IPS-18c (cell line): Measurements from ENCODE around the gene MCOLN3.
"Not testable (repeated sequence)": the region's sequence is repeated elsewhere in the genome, so short reads cannot be mapped to it uniquely, and the experiment has no call there.

Source experiments
- H3K4me3 ChIP-seq: 2 replicates; pipeline ENCODE4 v1.7.0; 2013; ENCODE audit warnings: low read depth, mild to moderate bottlenecking, low read length, moderate library complexity; ENCODE audit not compliant: insufficient read depth
- H3K9me3 ChIP-seq: one replicate; pipeline ENCODE4 v1.6.1; 2013; ENCODE audit warnings: mild to moderate bottlenecking, low read length, moderate library complexity; ENCODE audit not compliant: control insufficient read depth, insufficient read depth

Gene MCOLN3

GRCh38 chr1:85005641-85006040 is 42.7 kb downstream of the MCOLN3 start:
- H3K9me3 ChIP-seq, H3K4me3 ChIP-seq: not testable (repeated sequence)

GRCh38 chr1:85001742-85002141 is 46.6 kb downstream of the MCOLN3 start:
- no peak overlapping the region for H3K4me3 ChIP-seq
- H3K9me3 ChIP-seq: peaks cover 2% of the 10 kb centered on the region

GRCh38 chr1:84998642-84999280 is 49.5 kb downstream of the MCOLN3 start:
- Histone ChIP-seq H3K4me3 (peak overlapping the region; percentile 63; the same call in 1 of the 2 replicates), H3K9me3 (peaks cover 2% of the 10 kb centered on the region)

- peak overlapping the region; percentile 63 for H3K4me3 ChIP-seq
- H3K9me3 ChIP-seq: peaks cover 2% of the 10 kb centered on the region
Measured at GRCh38 chr1:84997667-84998600, 50.4 kb downstream of the MCOLN3 start.

- peak within 1 kb of the TSS; percentile 67 for H3K4me3 ChIP-seq
- H3K9me3 ChIP-seq: peaks cover 2% of the 10 kb centered on the region
Measured at GRCh38 chr1:84996846-84997666, 51.2 kb downstream of the MCOLN3 start, which contains the start of gene MCOLN2. Gene MCOLN2, minus strand, starts transcription at chr1:84997113. Its CDS starts 241 bp downstream, at chr1:84996872.

- no peak overlapping the region for H3K4me3 ChIP-seq
- no peaks in the 10 kb centered on the region for H3K9me3 ChIP-seq
Measured at GRCh38 chr1:84995484-84996334, 52.6 kb downstream of the MCOLN3 start.

- no peak overlapping the region for H3K4me3 ChIP-seq
Measured at GRCh38 chr1:84991097-84991920, 57.0 kb downstream of the MCOLN3 start.

GRCh38 chr1:84988588-84988987 is 59.7 kb downstream of the MCOLN3 start:
- no peaks in the 10 kb centered on the region for H3K9me3 ChIP-seq
- H3K4me3 ChIP-seq: no peak overlapping the region

More at GRCh38 chr1:84991097-84991920, 57.0 kb downstream of the MCOLN3 start:
- no peaks in the 10 kb centered on the region for H3K9me3 ChIP-seq

GRCh38 chr1:84986561-84986960 is 61.7 kb downstream of the MCOLN3 start:
- not testable (repeated sequence) for H3K9me3 ChIP-seq, H3K4me3 ChIP-seq

- Histone ChIP-seq H3K4me3 (no peak overlapping the region), H3K9me3 (no peaks in the 10 kb centered on the region)
Measured at GRCh38 chr1:84985365-84985764, 62.9 kb downstream of the MCOLN3 start.

GRCh38 chr1:84982395-84982794 is 65.9 kb downstream of the MCOLN3 start:
- H3K9me3 ChIP-seq: no peaks in the 10 kb centered on the region
- no peak overlapping the region for H3K4me3 ChIP-seq

GRCh38 chr1:84975035-84975434 is 73.3 kb downstream of the MCOLN3 start:
- H3K9me3 ChIP-seq: peaks cover 2% of the 10 kb centered on the region
- H3K4me3 ChIP-seq: no peak overlapping the region

- peaks cover 2% of the 10 kb centered on the region for H3K9me3 ChIP-seq
- H3K4me3 ChIP-seq: no peak overlapping the region
Measured at GRCh38 chr1:84973498-84974334, 74.6 kb downstream of the MCOLN3 start.

GRCh38 chr1:84972377-84972987 is 75.8 kb downstream of the MCOLN3 start:
- peaks cover 2% of the 10 kb centered on the region for H3K9me3 ChIP-seq
- no peak overlapping the region for H3K4me3 ChIP-seq

GRCh38 chr1:84971957-84972356 is 76.3 kb downstream of the MCOLN3 start:
- no peak overlapping the region for H3K4me3 ChIP-seq
- H3K9me3 ChIP-seq: peaks cover 2% of the 10 kb centered on the region
